ENCODE results near the gene TRIML2.
"Not testable (repeated sequence)": the region's sequence is repeated elsewhere in the genome, so short reads cannot be mapped to it uniquely, and the experiment has no call there.

The TRIML2 gene

DNA sequence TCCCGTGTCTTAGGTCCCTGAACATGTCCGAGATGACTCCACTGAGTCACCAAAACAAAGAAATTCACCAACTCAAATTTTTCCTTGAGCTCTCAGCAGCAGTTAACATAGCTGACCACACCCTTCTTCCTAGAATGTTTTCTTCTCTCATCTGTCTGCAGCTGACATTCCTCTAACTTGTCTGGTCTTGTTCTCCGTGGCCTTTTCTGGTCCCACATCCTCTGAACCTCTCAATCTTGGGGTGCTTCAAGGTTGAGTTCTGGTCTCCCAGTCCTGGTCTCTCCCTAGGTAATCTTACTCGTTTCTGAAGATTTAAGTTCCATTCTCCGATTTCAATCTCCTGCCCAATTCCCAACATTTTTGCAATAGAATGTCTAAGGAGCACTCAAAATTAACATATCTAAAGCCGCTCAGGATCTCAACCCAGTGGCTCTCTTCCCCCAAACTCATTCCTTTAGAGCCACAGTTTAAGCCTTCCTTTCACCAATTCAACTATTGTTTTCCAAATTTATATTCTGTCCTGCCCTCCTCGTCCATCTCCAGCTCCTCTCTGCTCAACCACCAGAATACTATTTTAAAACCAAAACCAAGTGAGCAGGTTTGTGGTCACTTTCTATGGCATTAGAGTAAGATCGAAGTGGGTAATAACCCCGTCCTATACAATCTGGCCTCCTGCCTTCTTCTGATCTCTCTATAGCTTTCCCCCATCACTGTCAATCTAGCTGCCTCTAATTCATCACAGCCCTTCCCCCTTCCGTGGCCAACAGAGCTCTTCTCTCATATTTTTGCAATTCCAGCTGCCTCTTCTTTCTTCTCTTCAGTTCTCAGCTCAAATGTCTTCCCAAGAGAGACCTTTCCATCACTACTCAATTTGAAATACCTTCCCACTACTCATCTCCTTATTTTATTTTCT is 1.2 kb downstream of the TRIML2 start:
- FAIRE-seq (no peak), DNase-seq (ENCODE audit: insufficient read length, low spot score) (no peak)

DNA sequence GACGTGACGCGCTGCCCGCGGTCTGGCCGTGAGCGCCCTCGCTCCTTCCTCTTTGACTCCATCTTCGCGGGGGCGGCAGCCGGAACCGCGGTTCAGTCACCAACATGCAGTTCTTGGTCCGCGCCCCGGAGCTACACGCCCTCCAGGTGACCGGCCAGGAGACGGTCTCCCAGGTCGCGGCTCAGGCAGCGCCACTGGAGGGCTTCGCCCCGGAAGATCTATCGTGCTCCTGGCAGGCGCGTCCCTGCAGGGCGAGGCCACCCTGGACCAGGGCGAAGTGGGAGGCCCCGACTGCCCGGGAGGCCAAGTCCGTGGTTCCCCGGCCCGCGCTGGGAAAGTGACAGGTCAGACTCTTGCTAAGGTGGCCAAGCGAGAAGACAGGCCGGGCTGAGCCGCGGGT is 2.9 kb downstream of the TRIML2 start:
- DNase-seq (ENCODE audit: insufficient read length, low spot score) (no peak), FAIRE-seq (no peak)

DNA sequence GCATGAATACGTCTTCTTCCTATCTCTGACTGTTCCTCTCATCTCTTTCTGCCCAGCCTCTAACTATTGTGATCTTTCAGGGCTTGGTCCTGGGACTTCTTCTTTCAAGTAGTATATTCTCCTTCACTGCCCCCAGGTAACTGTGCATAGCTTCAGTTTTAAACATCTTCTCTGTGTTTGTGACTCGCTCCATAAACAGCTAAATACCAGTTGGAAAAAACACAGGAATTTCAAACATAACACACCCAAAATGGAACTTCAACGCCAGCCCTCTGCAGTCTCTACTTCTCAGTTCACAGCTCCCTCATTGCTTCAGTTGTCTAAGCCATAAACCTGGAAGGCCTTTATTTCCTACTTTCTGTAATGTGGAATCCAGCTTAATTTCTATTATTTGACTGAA is 16.6 kb downstream of the TRIML2 start:
- FAIRE-seq (no peak), DNase-seq (ENCODE audit: insufficient read length, low spot score) (no peak)

DNA sequence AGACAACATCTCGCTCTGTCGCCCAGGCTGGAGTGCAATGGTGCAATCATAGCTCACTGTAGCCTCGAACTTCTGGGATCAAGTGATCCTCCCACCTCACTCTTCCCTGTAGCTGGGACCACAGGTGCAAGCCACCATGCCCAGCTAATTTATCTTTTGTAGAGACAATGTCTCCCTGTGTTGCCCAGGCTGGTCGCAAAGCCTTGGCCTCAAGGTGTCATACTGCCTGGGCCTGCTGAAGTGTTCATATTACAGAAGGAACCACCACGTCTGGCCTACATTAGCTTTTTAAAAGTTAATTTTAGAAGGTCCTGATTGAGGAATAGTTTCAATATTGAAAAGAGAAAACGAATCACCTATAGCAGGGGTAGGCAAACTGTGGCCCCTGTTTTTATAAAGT is 22.5 kb downstream of the TRIML2 start:
- no peak for FAIRE-seq
- DNase-seq (ENCODE audit: insufficient read length, low spot score) = no peak

DNA sequence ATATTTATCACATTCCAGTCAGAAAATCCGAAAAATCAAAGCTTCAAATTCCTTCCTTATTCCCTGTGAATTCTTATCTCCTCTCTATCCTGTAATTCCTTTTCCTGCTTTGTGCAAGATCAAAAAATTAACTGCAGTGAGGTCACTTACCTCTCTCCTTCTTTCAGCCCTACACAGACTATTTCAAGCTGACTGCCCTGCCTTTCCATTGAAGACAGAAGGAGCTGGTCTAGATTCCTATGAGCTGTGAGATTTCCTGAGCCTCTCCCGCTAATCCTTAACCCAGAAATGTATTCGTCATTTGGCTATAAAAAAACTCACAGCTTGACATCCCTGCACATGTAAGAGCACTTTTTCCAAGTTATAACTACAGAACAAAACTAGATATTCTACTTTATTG is 26.6 kb downstream of the TRIML2 start:
- FAIRE-seq = no peak

DNA sequence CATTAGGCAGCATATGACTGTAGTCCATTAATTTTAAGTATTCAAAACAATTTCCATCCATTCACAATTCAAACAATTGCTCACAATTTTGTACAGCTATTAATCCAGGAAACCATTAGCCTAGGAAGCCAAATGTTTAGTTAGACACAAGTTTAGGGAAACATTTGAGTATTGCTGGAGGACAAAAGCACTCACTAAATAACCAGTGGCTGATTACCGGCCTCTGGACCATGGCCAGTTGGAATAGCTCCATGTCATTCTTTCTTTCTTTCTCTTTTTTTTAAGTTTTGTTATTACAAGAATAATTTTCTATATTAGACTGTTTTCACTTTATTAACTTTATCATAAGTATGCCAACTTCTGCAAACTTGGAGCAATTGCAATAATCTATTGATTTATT is 31.3 kb downstream of the TRIML2 start:
- FAIRE-seq = no peak

More for the DNA sequence above, 26.6 kb downstream of the TRIML2 start:
- no peak for DNase-seq (ENCODE audit: insufficient read length, low spot score)

DNA sequence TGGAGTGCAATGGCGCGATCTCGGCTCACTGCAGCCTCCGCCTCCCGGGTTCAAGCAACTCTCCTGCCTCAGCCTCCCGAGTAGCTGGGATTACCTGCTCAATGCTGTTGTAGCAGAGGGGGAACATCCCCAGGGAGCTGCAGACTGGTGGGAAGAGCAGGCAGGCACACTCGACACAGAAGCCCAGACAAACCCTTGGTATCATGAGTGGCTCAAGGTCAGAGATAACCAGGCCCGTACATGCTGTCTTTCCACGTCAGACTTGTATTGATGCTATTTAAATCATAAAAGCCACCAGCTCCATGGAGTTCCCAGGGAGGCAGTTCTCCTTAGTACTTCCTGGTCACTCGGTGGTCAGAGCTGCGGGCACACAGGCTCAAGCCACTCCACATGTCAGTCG is 33.2 kb downstream of the TRIML2 start:
- FAIRE-seq (no peak), DNase-seq (ENCODE audit: insufficient read length, low spot score) (no peak)

More for the DNA sequence above, 31.3 kb downstream of the TRIML2 start:
- DNase-seq (ENCODE audit: insufficient read length, low spot score) = no peak

DNA sequence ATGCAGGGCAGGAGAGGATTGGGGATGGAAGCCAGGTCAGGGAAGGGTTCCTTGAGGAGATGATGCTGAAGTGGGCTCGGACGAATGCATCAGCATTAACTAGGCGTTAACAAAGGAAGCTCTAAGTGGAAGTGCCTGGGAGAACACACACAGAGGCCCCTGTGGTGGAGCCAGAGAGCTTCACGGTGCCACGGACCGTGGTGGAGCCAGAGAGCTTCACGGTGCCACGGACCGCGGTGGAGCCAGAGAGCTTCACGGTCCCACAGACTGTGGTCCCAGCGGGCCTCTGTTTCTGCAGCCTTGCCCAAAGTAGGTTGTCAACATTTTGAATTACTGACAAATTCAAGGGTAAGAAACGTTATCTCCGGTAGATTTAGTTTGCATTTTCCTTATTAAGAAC is 48.3 kb downstream of the TRIML2 start:
- FAIRE-seq (no peak), DNase-seq (ENCODE audit: insufficient read length, low spot score) (no peak)

DNA sequence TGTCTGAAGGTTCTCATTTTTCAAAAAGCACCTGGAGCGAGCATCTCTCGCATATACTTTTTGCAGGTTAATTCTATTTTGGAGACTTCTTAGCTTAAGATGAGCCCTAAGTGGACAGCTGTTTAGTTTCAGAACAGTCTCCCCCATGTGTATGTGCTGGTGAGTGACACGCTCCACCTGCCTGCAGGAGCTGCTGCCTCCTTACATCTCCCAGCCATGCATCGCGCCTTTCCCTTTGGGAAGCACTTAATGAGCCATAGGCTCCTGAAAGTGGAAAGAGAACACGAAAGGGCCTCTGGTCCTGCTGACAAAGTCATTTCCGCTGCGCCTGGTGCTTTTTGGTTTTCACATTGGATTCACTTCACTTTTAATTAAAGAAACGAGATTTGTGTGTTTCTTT is 56.1 kb downstream of the TRIML2 start:
- no peak for DNase-seq (ENCODE audit: insufficient read length, low spot score)
- no peak for FAIRE-seq

DNA sequence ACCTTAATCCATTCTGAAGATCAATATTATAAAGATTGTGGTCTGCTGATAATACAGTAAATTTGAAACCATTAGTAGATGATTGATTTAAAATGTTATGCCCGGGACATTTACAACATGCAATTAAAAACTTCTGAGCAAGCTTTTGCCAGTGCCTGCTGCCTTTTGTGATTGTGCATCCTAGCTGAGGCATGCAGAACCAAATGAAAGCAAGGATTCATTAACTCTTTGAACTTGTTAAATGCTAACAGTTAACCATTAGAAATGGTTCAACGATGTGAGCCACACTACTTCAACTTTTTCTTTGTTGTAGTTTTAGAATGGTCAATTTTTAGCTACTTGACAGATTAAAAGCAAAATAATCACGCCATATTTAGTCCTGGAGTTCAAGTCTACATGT is 62.7 kb downstream of the TRIML2 start:
- DNase-seq (ENCODE audit: insufficient read length, low spot score) = no peak
- no peak for FAIRE-seq

DNA sequence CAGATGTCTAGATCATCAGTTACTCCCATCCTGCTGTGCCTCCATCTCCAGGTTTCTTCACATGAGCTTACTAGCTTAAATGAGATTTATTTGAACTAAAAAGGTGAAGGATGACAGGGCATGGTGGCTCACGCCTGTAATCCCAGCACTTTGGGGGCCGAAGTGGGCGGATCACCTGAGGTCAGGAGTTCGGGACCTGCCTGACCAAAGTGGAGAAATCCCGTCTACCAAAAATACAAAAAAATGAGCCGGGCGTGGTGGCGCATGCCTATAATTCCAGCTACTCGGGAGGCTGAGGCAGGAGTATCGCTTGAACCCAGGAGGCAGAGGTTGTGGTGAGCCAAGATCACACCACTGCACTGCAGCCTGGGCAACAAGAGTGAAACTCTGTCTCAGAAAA is 63.9 kb downstream of the TRIML2 start:
- DNase-seq (ENCODE audit: insufficient read length, low spot score); FAIRE-seq: not testable (repeated sequence)

DNA sequence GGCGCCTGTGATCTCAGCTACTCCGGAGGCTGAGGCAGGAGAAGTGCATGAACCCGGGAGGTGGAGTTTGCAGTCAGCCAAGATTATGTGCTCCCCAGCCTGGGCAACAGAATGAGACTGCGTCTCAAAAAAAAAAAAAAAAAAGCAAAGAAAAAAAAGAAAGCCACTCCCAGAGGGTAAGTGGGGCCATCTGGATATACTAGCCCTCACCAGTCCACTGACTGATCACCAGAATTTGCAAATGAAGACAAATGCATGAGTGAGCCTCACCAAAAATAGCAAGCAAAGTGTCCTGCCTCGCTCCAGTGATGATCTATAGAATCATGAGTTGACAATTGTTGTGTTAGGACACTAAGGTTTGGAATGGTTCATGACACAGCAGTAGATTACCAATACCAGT is 66.2 kb downstream of the TRIML2 start:
- FAIRE-seq (no peak), DNase-seq (ENCODE audit: insufficient read length, low spot score) (no peak)

DNA sequence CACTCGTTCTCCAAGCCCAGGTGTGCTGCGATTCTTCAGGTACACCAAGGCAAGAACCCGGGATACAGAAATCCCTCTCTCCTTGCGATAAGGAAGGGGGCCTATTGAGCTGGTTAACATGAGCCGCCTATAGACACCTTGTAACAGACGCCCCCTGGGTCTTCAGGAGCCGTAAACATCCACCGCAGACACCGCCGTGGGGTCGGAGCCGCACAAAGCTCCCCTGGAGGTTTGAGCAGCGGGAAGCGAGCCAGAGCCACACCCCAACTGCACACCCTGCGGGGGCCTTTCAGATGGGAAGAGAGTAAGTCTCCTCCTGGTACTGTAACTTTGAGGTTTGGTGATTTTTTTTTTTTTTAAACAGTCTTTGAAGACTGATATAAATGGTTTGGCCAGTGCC is 67.2 kb downstream of the TRIML2 start:
- DNase-seq (ENCODE audit: insufficient read length, low spot score) = no peak
- FAIRE-seq = no peak

DNA sequence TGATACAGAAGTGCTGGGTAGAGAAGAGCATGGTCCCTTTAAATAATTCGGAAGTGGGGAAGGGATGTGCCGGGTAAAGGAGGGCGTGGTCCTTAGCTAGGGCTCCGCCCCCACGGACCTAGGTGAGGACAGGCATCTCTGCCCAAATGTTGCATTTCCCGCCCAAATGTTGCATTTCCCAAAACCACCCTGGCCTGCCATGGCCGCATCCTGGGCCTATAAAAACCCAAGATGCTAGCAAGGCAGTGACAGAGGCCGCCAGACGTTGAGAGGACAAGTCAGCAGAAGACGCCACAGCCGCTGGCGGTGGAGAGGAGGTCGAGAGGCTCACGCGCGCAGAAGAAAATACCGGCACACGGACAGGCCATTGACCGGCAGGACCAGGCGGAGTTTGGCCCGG is 67.7 kb downstream of the TRIML2 start:
- no peak for DNase-seq (ENCODE audit: insufficient read length, low spot score)
- FAIRE-seq = no peak
